NCI-H345 (cell line): ENCODE measurements around the gene PRDX5.

ENCODE experiments used
- DNase-seq: peaks from one replicate; lab custom pipeline; 2025; lab: John Stamatoyannopoulos, UW

The PRDX5 gene

DNA sequence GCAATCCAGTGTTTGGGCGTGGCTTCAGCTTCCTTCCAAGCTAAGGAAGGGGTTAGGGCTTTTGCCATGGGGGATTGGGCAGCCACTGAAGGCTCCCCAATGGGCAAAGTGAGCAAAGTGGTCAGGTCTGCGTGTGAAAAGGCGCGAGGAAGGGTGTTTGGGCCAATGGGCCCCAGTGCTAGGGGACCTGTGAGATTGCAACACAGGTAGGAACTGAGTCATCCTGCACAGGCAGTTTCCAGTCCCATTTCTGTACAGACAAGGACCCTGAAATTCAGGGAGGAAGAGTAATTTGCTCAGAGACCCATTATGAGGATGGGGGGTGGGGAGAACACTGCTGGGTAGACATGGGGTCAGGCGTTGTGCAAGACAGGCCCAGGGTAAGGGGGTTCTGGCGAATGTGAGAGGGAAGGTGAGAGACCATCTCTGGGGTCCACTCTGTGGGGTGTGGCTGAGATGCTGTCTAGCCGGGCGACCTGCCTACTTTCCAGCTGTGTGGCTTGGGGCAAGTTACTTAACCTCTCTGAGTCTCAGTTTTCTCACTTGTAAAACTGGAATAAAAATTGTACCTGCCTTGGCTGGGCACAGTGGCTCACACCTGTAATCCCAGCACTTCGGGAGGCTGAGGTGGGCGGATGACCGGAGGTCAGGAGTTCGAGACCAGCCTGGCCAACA lies 29.4 kb downstream of the PRDX5 start:
- no peak for DNase-seq

DNA sequence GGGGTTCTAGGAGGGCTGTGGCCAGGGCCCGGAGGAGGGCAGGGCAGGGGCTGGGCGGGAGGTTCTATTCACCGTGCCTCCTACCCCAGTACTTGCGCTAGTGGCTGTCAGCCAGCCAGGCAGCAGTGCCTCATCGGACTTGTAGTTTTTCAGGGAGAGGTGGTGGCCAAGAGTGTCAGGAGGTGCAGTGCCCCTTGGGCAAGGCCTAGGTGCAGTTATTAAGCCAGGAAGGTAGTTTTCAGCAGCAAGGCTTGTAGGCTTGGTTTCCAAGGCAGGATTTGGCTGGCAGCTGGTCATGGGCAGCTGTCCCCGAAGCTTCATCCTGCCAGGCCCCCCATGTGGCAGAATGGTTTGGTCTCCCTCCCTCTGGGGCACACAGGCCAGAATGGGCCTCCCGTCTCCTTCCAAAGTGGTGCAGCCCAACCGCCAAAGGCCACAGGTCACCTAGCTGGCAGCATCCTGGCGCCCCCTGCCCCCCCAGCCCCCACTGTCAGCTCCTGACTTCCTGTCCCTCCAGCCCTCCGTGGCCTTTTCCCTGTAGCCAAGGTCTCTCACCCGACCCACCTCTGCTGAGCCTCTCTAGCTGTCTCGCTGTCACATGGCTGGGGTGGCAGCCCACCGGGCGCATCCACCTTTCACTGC lies 30.6 kb downstream of the PRDX5 start:
- DNase-seq: no peak

DNA sequence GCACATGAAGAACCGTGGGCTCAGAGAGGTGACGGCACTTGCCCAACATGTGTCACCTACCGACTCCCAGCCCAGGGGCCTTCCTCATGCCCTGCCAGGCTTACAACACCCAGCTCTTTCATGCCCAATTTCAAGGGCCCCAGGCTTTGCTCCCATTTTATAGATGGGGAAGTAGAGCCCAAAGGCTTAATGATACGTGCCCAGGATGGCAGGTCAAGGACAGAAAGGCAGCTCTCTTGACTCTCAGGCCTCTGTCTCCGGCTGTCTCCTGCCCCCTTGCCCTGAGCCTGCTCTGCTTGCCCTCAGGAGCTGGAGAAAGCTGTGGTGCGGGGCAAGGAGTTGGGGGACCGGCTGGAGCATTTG lies 31.1 kb downstream of the PRDX5 start:
- no peak for DNase-seq

DNA sequence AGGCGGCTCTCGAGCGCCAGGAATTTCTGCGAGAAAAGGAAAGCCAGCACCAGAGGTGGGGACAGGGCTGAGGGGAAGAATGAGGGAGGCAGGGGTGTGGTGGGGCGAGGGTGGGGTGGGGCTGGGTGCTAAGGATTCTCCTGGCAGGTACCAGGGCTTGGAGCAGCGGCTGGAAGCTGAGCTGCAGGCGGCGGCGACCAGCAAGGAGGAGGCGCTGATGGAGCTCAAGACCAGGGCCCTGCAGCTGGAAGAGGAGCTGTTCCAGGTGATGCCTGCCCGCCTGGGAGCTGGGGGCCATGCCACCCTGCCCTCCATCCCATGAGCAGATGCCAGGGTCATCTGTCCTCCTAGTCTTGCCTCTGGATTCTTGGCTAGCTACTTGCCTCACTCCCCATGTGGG lies 31.5 kb downstream of the PRDX5 start:
- no peak for DNase-seq

- DNase-seq: no peak
Measured at GRCh38 chr11:64351136-64351631, 33.3 kb downstream of the PRDX5 start.

- DNase-seq: peak; percentile 84
Measured at GRCh38 chr11:64352099-64352994, 34.4 kb downstream of the PRDX5 start.

GRCh38 chr11:64352995-64353714 lies 35.2 kb downstream of the PRDX5 start:
- peak; percentile 89 for DNase-seq

GRCh38 chr11:64353715-64354506 lies 36.0 kb downstream of the PRDX5 start:
- peak; percentile 24 for DNase-seq

GRCh38 chr11:64355078-64355940 lies 37.4 kb downstream of the PRDX5 start:
- peak; percentile 89 for DNase-seq

- DNase-seq: peak; percentile 47
Measured at GRCh38 chr11:64356498-64357411, 38.8 kb downstream of the PRDX5 start.

DNA sequence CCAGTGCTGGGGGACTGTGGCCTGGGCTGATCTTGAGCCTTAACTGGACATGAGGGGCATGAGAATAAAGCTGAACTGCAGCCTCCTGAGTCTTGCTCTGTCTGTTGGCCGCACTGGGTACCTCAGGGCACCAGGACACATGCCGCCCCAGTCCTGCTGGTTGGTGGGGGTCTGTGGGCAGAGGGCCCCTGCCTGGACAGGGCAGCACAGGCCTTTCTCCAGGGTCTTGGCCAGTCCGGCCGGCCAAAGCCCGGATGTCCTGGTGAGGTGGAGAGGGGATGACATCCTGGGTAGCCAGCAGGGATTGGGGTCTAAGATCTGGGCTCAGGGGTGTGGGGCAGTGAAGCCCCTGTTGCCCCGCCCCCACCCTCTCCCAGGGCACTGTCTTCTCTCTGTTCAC lies 39.5 kb downstream of the PRDX5 start:
- no peak for DNase-seq

- DNase-seq: no peak
Measured at GRCh38 chr11:64357904-64358535, 40.1 kb downstream of the PRDX5 start.

DNA sequence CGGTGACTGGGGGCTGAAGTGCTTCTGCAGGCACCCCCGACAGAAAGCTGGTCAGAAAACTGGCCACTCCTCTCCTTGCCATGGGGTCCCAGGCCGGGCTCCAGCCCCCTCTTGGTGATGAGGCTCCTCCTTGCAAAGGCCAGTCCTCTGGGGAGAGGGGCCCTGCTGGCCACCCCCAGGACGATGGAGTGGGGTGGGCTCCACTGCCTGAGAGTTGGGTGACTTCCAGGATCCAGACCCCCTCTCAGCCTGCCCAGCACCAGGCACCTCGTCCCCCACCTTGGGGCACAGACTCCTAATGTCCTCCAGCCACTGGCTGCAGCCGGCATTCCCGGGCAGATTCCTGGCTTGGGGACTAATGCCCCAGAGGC lies 40.6 kb downstream of the PRDX5 start:
- no peak for DNase-seq

- DNase-seq: peak; percentile 50
Measured at GRCh38 chr11:64358907-64359711, 41.2 kb downstream of the PRDX5 start, which contains the start of gene RPS6KA4. Gene RPS6KA4 (plus strand): TSS chr11:64359162. CDS start chr11:64359236, 74 bp downstream.

GRCh38 chr11:64359712-64360445 lies 42.0 kb downstream of the PRDX5 start:
- DNase-seq: peak; percentile 50

DNA sequence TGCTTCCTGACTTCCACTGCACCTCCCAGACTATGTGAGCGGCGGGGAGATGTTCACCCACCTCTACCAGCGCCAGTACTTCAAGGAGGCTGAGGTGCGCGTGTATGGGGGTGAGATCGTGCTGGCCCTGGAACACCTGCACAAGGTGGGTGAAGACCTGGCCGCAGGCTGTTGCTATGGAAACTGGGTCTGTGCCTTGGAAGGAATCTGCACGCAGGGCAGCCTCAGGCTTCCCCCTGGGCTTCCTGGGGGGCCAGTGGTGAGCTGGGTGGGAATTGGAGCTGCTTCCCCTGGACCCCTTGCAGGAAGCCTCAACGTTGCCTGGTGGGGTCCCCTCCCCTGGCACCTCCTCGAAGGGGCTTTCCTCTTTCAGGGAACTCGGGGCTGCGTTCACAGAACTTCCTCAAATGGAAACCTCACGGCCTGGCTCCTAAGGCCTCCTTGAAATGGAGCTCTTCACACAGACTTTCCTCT lies 42.6 kb downstream of the PRDX5 start:
- no peak for DNase-seq

DNA sequence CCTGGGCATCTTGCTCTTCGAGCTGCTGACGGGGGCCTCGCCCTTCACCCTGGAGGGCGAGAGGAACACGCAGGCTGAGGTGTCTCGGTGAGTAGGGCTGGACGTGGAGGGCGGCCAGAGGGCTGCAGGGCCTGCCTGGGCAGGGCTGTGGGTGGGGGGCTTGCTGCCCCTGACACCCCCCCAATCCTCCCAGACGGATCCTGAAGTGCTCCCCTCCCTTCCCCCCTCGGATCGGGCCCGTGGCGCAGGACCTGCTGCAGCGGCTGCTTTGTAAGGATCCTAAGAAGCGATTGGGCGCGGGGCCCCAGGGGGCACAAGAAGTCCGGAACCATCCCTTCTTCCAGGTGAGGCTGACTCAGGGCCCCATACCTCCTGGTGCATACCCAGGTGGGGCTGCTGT lies 43.7 kb downstream of the PRDX5 start:
- DNase-seq: no peak
